ENCODE results near the gene BCL6. TPM values are rescaled to one million over a fixed set of nuclear protein-coding genes. Genes with fewer than 3 reads are reported as not detected.

The BCL6 gene
- total RNA-seq, 1 experiment from 2014 or later: 21.5 TPM

DNA sequence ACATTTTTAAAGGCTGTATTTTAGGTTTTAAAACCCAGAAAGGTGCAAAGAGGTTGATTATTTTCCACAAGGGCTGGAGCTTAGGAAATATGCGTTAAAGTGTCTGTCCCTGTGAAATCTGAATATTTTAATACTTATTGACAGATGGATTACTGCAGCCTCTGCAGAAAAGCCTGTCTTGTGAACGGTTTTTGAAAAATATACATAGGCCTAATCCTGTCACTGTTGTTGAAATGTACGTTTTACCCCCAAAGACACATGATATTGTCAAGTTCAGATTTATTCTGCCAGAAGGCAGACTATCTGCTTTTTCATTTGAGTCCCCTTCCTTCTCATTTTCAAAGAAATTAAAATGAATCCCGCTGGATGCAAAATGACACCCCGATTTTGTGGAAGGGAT is 2.2 kb upstream of the BCL6 start:
- H3K4me3 ChIP-seq (ENCODE audit: low read depth in 2 of 2, low read length in 2 of 2): no peak overlapping the region
- intact Hi-C loops (cut with micrococcal nuclease; ENCODE audit: unreplicated experiment): loop anchor here (5.0 to 10.0 kb wide), 6 partner anchors 165 to 917 kb away; partner anchors contain the start of gene LPP
- no peaks in the 10 kb centered on the region for H3K27me3 ChIP-seq (ENCODE audit: control insufficient read depth, insufficient read depth, low read length)
- CTCF ChIA-PET: interaction anchor here (0.6 to 0.9 kb wide), 8 partner anchors 11 to 1716 kb away, joined by 3 to 5 read pairs (median 4); no protein-coding TSS in a partner anchor
- in situ Hi-C loops (cut with HindIII; ENCODE audit: low pct_unique_long_range_greater_than_20kb, low sequenced_read_pairs): loop anchor here (5.0 to 25.0 kb wide), 5 partner anchors 60 to 1397 kb away; no protein-coding TSS in a partner anchor
- POLR2A ChIA-PET: no interaction called here
- H3K4me1 ChIP-seq (ENCODE audit: control insufficient read depth, insufficient read depth, low read length): peaks cover 49% of the 10 kb centered on the region
- ATAC-seq (no peak), DNase-seq (ENCODE audit: low read depth, low spot score) (no peak)
- no TSS peak for BruUV-seq (replicated peaks)
- peaks cover 2% of the 10 kb centered on the region; the same call in 1 of the 2 replicates for H3K36me3 ChIP-seq (ENCODE audit: control insufficient read depth, insufficient read depth, low read length)
- peak overlapping the region; percentile 67 for H3K27ac ChIP-seq (ENCODE audit: low read length)
- H3K9me3 ChIP-seq (ENCODE audit: control insufficient read depth, insufficient read depth, low read depth, low read length): no peaks in the 10 kb centered on the region
- TF ChIP-seq SIN3A (IDR thresholded peaks at IDR 0.05; ENCODE audit: borderline replicate concordance, insufficient read depth, low read depth, low read length) (no peak), TCF7L2 (IDR thresholded peaks at IDR 0.05; ENCODE audit: low read depth, low read length) (no peak), POLR2AphosphoS5 (IDR thresholded peaks at IDR 0.05; ENCODE audit: low read depth, low read length) (no peak)
- TF ChIP-seq, protein P1, sequence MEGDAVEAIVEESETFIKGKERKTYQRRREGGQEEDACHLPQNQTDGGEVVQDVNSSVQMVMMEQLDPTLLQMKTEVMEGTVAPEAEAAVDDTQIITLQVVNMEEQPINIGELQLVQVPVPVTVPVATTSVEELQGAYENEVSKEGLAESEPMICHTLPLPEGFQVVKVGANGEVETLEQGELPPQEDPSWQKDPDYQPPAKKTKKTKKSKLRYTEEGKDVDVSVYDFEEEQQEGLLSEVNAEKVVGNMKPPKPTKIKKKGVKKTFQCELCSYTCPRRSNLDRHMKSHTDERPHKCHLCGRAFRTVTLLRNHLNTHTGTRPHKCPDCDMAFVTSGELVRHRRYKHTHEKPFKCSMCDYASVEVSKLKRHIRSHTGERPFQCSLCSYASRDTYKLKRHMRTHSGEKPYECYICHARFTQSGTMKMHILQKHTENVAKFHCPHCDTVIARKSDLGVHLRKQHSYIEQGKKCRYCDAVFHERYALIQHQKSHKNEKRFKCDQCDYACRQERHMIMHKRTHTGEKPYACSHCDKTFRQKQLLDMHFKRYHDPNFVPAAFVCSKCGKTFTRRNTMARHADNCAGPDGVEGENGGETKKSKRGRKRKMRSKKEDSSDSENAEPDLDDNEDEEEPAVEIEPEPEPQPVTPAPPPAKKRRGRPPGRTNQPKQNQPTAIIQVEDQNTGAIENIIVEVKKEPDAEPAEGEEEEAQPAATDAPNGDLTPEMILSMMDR (IDR thresholded peaks at IDR 0.05): no peak
- TF ChIP-seq, protein P2, sequence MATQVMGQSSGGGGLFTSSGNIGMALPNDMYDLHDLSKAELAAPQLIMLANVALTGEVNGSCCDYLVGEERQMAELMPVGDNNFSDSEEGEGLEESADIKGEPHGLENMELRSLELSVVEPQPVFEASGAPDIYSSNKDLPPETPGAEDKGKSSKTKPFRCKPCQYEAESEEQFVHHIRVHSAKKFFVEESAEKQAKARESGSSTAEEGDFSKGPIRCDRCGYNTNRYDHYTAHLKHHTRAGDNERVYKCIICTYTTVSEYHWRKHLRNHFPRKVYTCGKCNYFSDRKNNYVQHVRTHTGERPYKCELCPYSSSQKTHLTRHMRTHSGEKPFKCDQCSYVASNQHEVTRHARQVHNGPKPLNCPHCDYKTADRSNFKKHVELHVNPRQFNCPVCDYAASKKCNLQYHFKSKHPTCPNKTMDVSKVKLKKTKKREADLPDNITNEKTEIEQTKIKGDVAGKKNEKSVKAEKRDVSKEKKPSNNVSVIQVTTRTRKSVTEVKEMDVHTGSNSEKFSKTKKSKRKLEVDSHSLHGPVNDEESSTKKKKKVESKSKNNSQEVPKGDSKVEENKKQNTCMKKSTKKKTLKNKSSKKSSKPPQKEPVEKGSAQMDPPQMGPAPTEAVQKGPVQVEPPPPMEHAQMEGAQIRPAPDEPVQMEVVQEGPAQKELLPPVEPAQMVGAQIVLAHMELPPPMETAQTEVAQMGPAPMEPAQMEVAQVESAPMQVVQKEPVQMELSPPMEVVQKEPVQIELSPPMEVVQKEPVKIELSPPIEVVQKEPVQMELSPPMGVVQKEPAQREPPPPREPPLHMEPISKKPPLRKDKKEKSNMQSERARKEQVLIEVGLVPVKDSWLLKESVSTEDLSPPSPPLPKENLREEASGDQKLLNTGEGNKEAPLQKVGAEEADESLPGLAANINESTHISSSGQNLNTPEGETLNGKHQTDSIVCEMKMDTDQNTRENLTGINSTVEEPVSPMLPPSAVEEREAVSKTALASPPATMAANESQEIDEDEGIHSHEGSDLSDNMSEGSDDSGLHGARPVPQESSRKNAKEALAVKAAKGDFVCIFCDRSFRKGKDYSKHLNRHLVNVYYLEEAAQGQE (IDR thresholded peaks at IDR 0.05; ENCODE audit: insufficient read depth in 1 of 2, low read depth in 2 of 2, low read length in 1 of 2): no peak

DNA sequence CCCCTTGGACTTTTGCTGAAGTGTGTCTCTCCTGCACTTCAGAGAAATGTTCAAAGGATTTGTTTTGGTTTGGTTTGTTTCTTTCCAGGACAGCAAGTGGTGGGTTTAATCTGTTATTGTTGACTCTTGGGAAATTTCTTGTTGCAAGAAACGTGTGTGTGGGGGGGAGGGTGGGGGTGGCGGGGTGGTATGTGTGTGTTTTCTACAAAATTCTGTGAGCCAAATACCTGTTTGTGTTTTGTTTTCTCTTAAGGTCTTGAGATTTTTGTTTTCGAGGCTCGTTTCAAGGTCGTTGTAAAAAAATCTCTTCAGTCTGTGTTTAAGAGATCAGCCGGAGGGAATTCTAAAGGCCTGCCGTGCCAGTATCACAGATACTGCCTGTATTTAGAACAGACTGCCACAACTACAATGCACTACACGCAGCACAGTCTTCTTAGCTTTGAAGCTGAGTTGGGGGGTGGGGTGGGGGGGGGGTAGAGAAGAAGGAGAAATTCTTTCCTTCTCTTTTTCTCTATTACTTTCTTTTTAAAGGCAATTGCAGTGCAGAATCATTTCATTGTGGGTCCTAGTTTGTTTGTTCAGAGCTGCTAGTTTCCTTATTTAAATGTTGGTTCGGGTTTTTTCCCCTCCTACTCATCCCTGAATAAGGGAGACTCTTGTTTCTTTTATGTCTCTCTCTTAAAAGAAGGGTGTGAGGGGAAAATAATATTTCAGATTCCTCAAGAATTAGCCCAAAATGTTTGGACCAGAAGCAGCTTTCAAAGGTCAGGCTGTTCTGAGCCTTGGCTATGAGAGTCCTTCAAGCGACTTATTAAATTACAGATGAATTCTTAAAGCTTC is 1.4 kb upstream of the BCL6 start:
- BruUV-seq (replicated peaks): no TSS peak
- ChIA-PET POLR2A (interaction anchor here (0.6 kb wide), 1 partner anchor 10 kb away, joined by 3 read pairs; no protein-coding TSS in a partner anchor), CTCF (interaction anchor here (0.7 to 0.9 kb wide), 3 partner anchors 200 to 294 kb away, joined by 3 to 5 read pairs (median 3); no protein-coding TSS in a partner anchor)
- H3K36me3 ChIP-seq (ENCODE audit: control insufficient read depth, insufficient read depth, low read length): peaks cover 2% of the 10 kb centered on the region; the same call in 1 of the 2 replicates
- no peaks in the 10 kb centered on the region for H3K9me3 ChIP-seq (ENCODE audit: control insufficient read depth, insufficient read depth, low read depth, low read length)
- H3K4me1 ChIP-seq (ENCODE audit: control insufficient read depth, insufficient read depth, low read length): peaks cover 58% of the 10 kb centered on the region
- ATAC-seq (no peak), DNase-seq (ENCODE audit: low read depth, low spot score) (no peak)
- peak overlapping the region; percentile 60 to 94 for H3K4me3 ChIP-seq (ENCODE audit: low read depth in 2 of 2, low read length in 2 of 2)
- in situ Hi-C loops (cut with HindIII; ENCODE audit: low pct_unique_long_range_greater_than_20kb, low sequenced_read_pairs) (loop anchor here (5.0 to 25.0 kb wide), 5 partner anchors 61 to 1398 kb away; no protein-coding TSS in a partner anchor), intact Hi-C loops (cut with micrococcal nuclease; ENCODE audit: unreplicated experiment) (loop anchor here (5.0 to 10.0 kb wide), 6 partner anchors 166 to 918 kb away; partner anchors contain the start of gene LPP)
- peak overlapping the region; percentile 100 for H3K27ac ChIP-seq (ENCODE audit: low read length)
- no peaks in the 10 kb centered on the region for H3K27me3 ChIP-seq (ENCODE audit: control insufficient read depth, insufficient read depth, low read length)
- TF ChIP-seq SIN3A (IDR thresholded peaks at IDR 0.05; ENCODE audit: borderline replicate concordance, insufficient read depth, low read depth, low read length) (no peak), TCF7L2 (IDR thresholded peaks at IDR 0.05; ENCODE audit: low read depth, low read length) (no peak), POLR2AphosphoS5 (IDR thresholded peaks at IDR 0.05; ENCODE audit: low read depth, low read length) (no peak)
- TF ChIP-seq, protein P1 (IDR thresholded peaks at IDR 0.05): no peak
- TF ChIP-seq, protein P2 (IDR thresholded peaks at IDR 0.05; ENCODE audit: insufficient read depth in 1 of 2, low read depth in 2 of 2, low read length in 1 of 2): no peak
